H9 (cell line): Measurements from ENCODE around the gene IGF2BP2. TPM values are rescaled to one million over a fixed set of nuclear protein-coding genes. Genes with fewer than 3 reads are reported as not detected.
A peak's percentile ranks its signal among the peaks of the same experiment; 100 is the strongest.

Experiments used
- DNase-seq: peaks from one replicate; pipeline ENCODE4 v3.0.0-alpha.2; 2017
- H2AFZ ChIP-seq: one replicate; pipeline ENCODE4 v1.6.1; 2013; ENCODE audit warnings: mild to moderate bottlenecking, low read length, control low read depth, moderate library complexity
- H2AK5ac ChIP-seq: 2 replicates; pipeline ENCODE4 v1.6.1; 2013; ENCODE audit warnings: low read length, control low read depth, mixed read lengths; ENCODE audit not compliant: insufficient read length
- H2BK120ac ChIP-seq: one replicate; pipeline ENCODE4 v1.6.1; 2013; ENCODE audit warnings: low read depth, mild to moderate bottlenecking, low read length, control low read depth, inconsistent platforms; ENCODE audit not compliant: poor library complexity, severe bottlenecking
- H2BK12ac ChIP-seq: 2 replicates; pipeline ENCODE4 v1.6.1; 2013; ENCODE audit warnings: low read length, control low read depth, mixed read lengths, low read depth; ENCODE audit not compliant: insufficient read length
- H2BK15ac ChIP-seq: 2 replicates; pipeline ENCODE4 v1.6.1; 2013; ENCODE audit warnings: low read depth, low read length, control low read depth
- H2BK20ac ChIP-seq: one replicate; pipeline ENCODE4 v1.6.1; 2013; ENCODE audit warnings: low read depth, mild to moderate bottlenecking, low read length, control low read depth, inconsistent platforms; ENCODE audit not compliant: poor library complexity, severe bottlenecking
- H2BK5ac ChIP-seq: 2 replicates; pipeline ENCODE4 v1.6.1; 2013; ENCODE audit warnings: low read length, control low read depth, mixed read lengths; ENCODE audit not compliant: insufficient read length
- H3K14ac ChIP-seq: 2 replicates; pipeline ENCODE4 v1.6.1; 2013; ENCODE audit warnings: low read length, control low read depth; ENCODE audit not compliant: insufficient read depth
- H3K18ac ChIP-seq: 2 replicates; pipeline ENCODE4 v1.6.1; 2013; ENCODE audit warnings: low read depth, mild to moderate bottlenecking, mixed read lengths, low read length, control low read depth; ENCODE audit not compliant: insufficient read length
- H3K23ac ChIP-seq: 2 replicates; pipeline ENCODE4 v1.6.1; 2013; ENCODE audit warnings: low read length, control low read depth, mixed read lengths, low read depth; ENCODE audit not compliant: insufficient read length
- H3K23me2 ChIP-seq: 2 replicates; pipeline ENCODE4 v1.6.1; 2013; ENCODE audit warnings: low read depth, mild to moderate bottlenecking, mixed read lengths, low read length, control low read depth; ENCODE audit not compliant: insufficient read length, poor library complexity, severe bottlenecking
- H3K27ac ChIP-seq: 2 replicates; pipeline ENCODE4 v1.5.1; 2013; ENCODE audit warnings: low read length, control low read depth, mixed read lengths, low read depth; ENCODE audit not compliant: insufficient read length
- H3K27me3 ChIP-seq: 2 replicates; pipeline ENCODE4 v1.6.1; 2013; ENCODE audit warnings: low read length, control low read depth, inconsistent platforms; ENCODE audit not compliant: insufficient read depth
- H3K4ac ChIP-seq: 2 replicates; pipeline ENCODE4 v1.6.1; 2013; ENCODE audit warnings: low read depth, mild to moderate bottlenecking, control low read depth, inconsistent platforms, low read length, moderate library complexity
- H3K4me1 ChIP-seq: 2 replicates; pipeline ENCODE4 v1.6.1; 2013; ENCODE audit warnings: low read length, control low read depth, inconsistent platforms; ENCODE audit not compliant: insufficient read depth
- H3K4me2 ChIP-seq: 2 replicates; pipeline ENCODE4 v1.6.1; 2013; ENCODE audit warnings: low read length, control low read depth, mixed read lengths; ENCODE audit not compliant: insufficient read length, insufficient read depth
- H3K56ac ChIP-seq: 2 replicates; pipeline ENCODE4 v1.6.1; 2013; ENCODE audit warnings: low read depth, mild to moderate bottlenecking, mixed read lengths, low read length, control low read depth; ENCODE audit not compliant: insufficient read length
- H3K79me1 ChIP-seq: 2 replicates; pipeline ENCODE4 v1.6.1; 2013; ENCODE audit warnings: low read depth, mild to moderate bottlenecking, moderate library complexity, low read length, control low read depth, inconsistent platforms; ENCODE audit not compliant: insufficient read depth, poor library complexity, severe bottlenecking
- H3K79me2 ChIP-seq: 2 replicates; pipeline ENCODE4 v1.6.1; 2013; ENCODE audit warnings: low read length, control low read depth, inconsistent platforms; ENCODE audit not compliant: insufficient read depth
- H3K9ac ChIP-seq: 2 replicates; pipeline ENCODE4 v1.6.1; 2013; ENCODE audit warnings: low read length, control low read depth, mixed read lengths; ENCODE audit not compliant: insufficient read length; ENCODE audit errors: extremely low read depth
- H3K9me3 ChIP-seq: one replicate; pipeline ENCODE4 v1.6.1; 2013; ENCODE audit warnings: low read depth, low read length, inconsistent platforms; ENCODE audit not compliant: control insufficient read depth
- H3T11ph ChIP-seq: one replicate; pipeline ENCODE4 v1.6.1; 2013; ENCODE audit warnings: mild to moderate bottlenecking, low read length, control low read depth, inconsistent platforms
- H4K20me1 ChIP-seq: one replicate; pipeline ENCODE4 v1.6.1; 2013; ENCODE audit not compliant: control insufficient read depth, insufficient read length, insufficient read depth
- H4K5ac ChIP-seq: 2 replicates; pipeline ENCODE4 v1.6.1; 2013; ENCODE audit warnings: low read depth, mild to moderate bottlenecking, mixed read lengths, low read length, control low read depth; ENCODE audit not compliant: insufficient read length
- H4K8ac ChIP-seq: replicated peaks from 2 replicates; pipeline ENCODE4 v1.6.1; 2013; ENCODE audit warnings: low read length, control low read depth, mixed read lengths, low read depth; ENCODE audit not compliant: insufficient read length
- H4K91ac ChIP-seq: 2 replicates; pipeline ENCODE4 v1.6.1; 2013; ENCODE audit warnings: low read depth, mild to moderate bottlenecking, moderate library complexity, mixed read lengths, low read length, control low read depth; ENCODE audit not compliant: insufficient read length
- H3K27ac Mint-ChIP-seq, 3 experiments: 2 replicates in 2 of 3; 3 replicates in 1 of 3; pipeline ENCODE4 v1.8.0; 2020 to 2021; ENCODE audit warnings: mixed read lengths in 3 of 3, mild to moderate bottlenecking in 1 of 3, moderate library complexity in 1 of 3
- H3K27me3 Mint-ChIP-seq: 2 replicates; pipeline ENCODE4 v1.8.0; 2021; ENCODE audit warnings: low read depth, mild to moderate bottlenecking, moderate library complexity, mixed read lengths
- H3K36me3 Mint-ChIP-seq, 3 experiments: 2 replicates in 2 of 3; 3 replicates in 1 of 3; pipeline ENCODE4 v1.8.0; 2020 to 2021; ENCODE audit warnings: low read depth in 3 of 3, mixed read lengths in 3 of 3; ENCODE audit not compliant: insufficient read depth in 1 of 3
- H3K4me1 Mint-ChIP-seq, 2 experiments: 2 replicates each; pipeline ENCODE4 v1.8.0; 2020; ENCODE audit warnings: mixed read lengths in 2 of 2
- H3K4me3 Mint-ChIP-seq, 2 experiments: 2 replicates in 1 of 2; 3 replicates in 1 of 2; pipeline ENCODE4 v1.8.0; 2020 to 2021; ENCODE audit warnings: mild to moderate bottlenecking in 2 of 2, mixed read lengths in 2 of 2, moderate library complexity in 1 of 2
- H3K9me3 Mint-ChIP-seq, 2 experiments: 2 replicates in 1 of 2; 3 replicates in 1 of 2; pipeline ENCODE4 v1.8.0; 2020; ENCODE audit warnings: mild to moderate bottlenecking in 2 of 2, mixed read lengths in 2 of 2, moderate library complexity in 1 of 2
- WGBS: extraction: QIAGEN DNeasy Blood & Tissue Kit; methylation state at CpG from one replicate; pipeline ENCODE4 v1.1.7; 2013; ENCODE audit warnings: missing lambda C conversion rate, low lambda C conversion rate, mixed read lengths; ENCODE audit not compliant: insufficient read length; ENCODE audit errors: extremely low coverage; 5-methylcytosine and 5-hydroxymethylcytosine counted together
- total RNA-seq: library from RNA; stranded (reverse); gene quantifications from 2 replicates; pipeline ENCODE4 v1.2.1, GENCODE V29; 2021
- TF ChIP-seq, protein P1 (sequence below): fragments of 200-600 bp; sonication (generic); conservative IDR thresholded peaks from 3 replicates; pipeline ENCODE4 v1.8.0; 2021; ENCODE audit warnings: antibody characterized with exemption, mild to moderate bottlenecking

IGF2BP2 gene
- total RNA-seq, 1 experiment from 2014 or later = 130 TPM

DNA sequence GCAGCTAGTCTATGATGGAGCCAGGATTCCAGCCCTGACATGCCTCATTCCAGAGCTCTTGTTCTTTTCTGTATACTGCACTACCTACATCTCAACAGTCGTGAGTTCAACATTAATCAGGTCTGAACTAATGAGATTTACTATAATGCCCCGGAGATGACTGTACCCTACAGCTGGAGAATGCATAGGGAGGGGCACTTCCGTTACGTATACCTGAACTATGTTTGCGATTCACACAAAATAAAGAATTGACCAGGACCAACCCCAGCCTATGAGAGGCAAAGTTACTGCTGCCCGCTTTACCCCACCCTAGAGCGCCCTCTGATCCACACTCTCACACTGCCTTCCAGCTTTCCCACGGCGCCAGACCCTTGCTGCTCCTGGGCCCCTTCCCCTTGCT, 97.0 kb downstream of the IGF2BP2 start:
- H3K36me3 Mint-ChIP-seq = peaks cover 0 to 2% (median 0%) of the 10 kb centered on the region in 3 experiments; a peak in 1 of 7 replicates
- Histone ChIP-seq H2AK5ac (no peak overlapping the region), H3K23me2 (no peaks in the 10 kb centered on the region), H3K9me3 (no peaks in the 10 kb centered on the region), H2BK15ac (no peak overlapping the region), H3T11ph (no peak overlapping the region), H3K18ac (no peak overlapping the region), H3K4me2 (no peak overlapping the region), H4K8ac (no peak overlapping the region), H3K4me1 (peaks cover 36% of the 10 kb centered on the region; the same call in 1 of the 2 replicates), H3K56ac (no peak overlapping the region), H2BK12ac (no peak overlapping the region), H4K20me1 (no peaks in the 10 kb centered on the region), H3K27ac (no peak overlapping the region), H2BK20ac (no peak overlapping the region), H2BK120ac (no peak overlapping the region), H4K5ac (no peak overlapping the region), H3K27me3 (no peaks in the 10 kb centered on the region), H2BK5ac (no peak overlapping the region), H3K14ac (no peak overlapping the region), H2AFZ (no peak overlapping the region), H3K4ac (no peak overlapping the region), H4K91ac (no peak overlapping the region), H3K79me1 (no peaks in the 10 kb centered on the region), H3K79me2 (peaks cover 14% of the 10 kb centered on the region; the same call in 1 of the 2 replicates), H3K23ac (no peak overlapping the region), H3K9ac (no peak overlapping the region)
- peaks cover 64 to 69% of the 10 kb centered on the region in 2 experiments for H3K4me1 Mint-ChIP-seq
- H3K27ac Mint-ChIP-seq = peak overlapping the region; percentile 30 to 86 (median 84); a peak in 5 of 7 replicates
- no peaks in the 10 kb centered on the region for H3K27me3 Mint-ChIP-seq
- no peaks in the 10 kb centered on the region for H3K9me3 Mint-ChIP-seq
- no peak for DNase-seq
- H3K4me3 Mint-ChIP-seq = no peak overlapping the region
- TF ChIP-seq, protein P1, sequence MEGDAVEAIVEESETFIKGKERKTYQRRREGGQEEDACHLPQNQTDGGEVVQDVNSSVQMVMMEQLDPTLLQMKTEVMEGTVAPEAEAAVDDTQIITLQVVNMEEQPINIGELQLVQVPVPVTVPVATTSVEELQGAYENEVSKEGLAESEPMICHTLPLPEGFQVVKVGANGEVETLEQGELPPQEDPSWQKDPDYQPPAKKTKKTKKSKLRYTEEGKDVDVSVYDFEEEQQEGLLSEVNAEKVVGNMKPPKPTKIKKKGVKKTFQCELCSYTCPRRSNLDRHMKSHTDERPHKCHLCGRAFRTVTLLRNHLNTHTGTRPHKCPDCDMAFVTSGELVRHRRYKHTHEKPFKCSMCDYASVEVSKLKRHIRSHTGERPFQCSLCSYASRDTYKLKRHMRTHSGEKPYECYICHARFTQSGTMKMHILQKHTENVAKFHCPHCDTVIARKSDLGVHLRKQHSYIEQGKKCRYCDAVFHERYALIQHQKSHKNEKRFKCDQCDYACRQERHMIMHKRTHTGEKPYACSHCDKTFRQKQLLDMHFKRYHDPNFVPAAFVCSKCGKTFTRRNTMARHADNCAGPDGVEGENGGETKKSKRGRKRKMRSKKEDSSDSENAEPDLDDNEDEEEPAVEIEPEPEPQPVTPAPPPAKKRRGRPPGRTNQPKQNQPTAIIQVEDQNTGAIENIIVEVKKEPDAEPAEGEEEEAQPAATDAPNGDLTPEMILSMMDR = no peak
- WGBS = no CpG with 5 or more reads among the region's 9 CpGs
